ENCODE results near the gene UBE3B.
"Not testable (repeated sequence)": the region's sequence is repeated elsewhere in the genome, so short reads cannot be mapped to it uniquely, and the experiment has no call there.

UBE3B gene

GRCh38 chr12:109477185-109477962, at the start of gene UBE3B, which contains the start of gene KCTD10:
UBE3B (plus strand) TSS chr12:109477634; CDS start chr12:109483552, 5,918 bp downstream.
KCTD10 (minus strand) TSS chr12:109477300; CDS start chr12:109477262, 38 bp downstream.
- peak in 54 of 56 donors; percentile 43 to 94 (median 82) for DNase-seq

DNA sequence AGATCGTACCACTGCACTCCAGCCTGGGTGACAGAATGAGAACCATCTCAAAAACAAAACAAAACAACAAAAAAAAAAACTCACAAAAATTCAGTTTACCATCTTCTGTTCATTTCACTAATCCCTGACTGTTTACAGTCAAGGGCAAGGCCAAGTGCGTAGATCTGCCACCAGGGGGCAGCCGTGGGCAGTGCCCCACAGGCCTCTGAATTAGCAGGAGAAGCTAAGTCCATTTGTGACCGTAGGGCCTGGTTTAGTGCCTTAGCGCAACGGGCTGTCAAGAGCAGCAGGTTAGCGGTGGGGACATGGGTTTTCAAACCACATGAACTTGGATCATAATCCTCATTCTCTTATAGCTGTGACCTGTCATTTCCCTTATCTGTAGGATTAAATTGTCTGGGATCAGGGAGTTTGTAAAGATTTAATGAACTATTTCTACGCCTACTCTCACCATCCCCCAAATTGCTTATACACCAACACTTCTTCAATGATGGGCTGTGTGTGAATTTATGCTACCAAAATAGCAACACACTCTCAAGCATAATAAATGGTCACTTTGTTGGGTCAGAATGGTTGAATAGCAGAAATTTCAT, 49.3 kb upstream of the UBE3B start:
- peak in 51 of 56 donors; percentile 6 to 86 (median 52) for DNase-seq

GRCh38 chr12:109428804-109429203, 48.6 kb upstream of the UBE3B start:
- not testable (repeated sequence) for DNase-seq

- DNase-seq, result no peak
These were observed 47.2 kb upstream of the UBE3B start for GRCh38 chr12:109430244-109430643.

DNA sequence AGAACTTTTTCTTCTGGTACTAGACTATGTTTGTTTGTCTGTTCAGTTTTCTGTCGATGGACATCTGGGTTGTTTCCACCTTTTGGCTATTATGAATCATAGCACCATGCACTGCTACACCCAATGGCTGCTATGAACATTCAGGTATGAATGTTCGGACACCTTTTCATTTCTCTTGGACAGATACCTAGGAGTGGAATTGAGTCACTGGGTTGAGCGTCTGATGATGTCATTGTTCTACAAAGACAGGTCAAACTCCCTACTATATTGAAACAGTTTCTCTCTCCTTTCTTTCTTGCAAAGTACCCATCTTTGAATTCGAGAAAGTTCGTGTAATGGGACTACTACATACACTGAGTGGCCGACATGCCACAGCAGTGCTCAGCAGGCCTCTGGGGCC, 45.0 kb upstream of the UBE3B start:
- no peak for DNase-seq

- DNase-seq, result peak in 34 of 56 donors; percentile 1 to 74 (median 12)
These were observed 44.6 kb upstream of the UBE3B start for GRCh38 chr12:109432842-109433304.

DNA sequence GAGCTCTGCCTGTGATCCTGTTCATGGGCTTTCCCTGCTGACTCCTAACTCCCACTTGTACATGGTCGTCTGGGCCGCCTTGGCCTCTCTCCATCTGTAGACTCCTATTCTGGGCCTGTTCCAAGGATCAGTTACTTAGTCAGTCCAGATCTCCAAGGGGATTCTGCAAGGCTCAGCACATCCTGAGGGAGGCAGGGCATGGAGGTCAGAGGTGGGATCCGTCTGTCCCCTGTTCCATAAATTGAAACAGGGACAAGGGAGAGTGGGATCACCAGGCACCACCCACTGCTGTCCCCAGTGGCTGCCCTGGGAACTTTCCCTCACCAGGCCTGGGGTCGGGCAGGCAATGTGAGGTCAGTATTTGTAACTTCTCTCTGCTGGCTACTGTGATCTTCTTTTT, 43.8 kb upstream of the UBE3B start:
- DNase-seq, result no peak

DNA sequence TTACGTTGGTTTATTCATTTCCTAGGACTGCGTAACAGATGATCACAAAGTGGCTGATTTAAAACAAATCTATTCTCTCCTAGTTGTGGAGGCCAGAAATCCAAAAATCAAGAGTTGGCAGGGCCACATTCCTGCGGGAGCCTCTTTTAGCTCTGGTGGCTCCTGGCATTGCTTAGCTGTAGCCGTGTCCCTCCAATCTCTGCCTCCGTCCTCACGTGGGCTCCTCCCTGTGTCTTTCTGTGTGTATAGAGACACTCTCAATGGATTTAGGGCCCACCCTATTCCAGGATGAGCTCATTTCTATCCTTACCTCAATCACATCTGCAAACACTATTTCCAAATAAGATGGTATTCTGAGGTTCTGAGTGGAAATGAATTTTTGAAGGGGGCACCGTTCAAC, 42.9 kb upstream of the UBE3B start:
- no peak for DNase-seq

DNA sequence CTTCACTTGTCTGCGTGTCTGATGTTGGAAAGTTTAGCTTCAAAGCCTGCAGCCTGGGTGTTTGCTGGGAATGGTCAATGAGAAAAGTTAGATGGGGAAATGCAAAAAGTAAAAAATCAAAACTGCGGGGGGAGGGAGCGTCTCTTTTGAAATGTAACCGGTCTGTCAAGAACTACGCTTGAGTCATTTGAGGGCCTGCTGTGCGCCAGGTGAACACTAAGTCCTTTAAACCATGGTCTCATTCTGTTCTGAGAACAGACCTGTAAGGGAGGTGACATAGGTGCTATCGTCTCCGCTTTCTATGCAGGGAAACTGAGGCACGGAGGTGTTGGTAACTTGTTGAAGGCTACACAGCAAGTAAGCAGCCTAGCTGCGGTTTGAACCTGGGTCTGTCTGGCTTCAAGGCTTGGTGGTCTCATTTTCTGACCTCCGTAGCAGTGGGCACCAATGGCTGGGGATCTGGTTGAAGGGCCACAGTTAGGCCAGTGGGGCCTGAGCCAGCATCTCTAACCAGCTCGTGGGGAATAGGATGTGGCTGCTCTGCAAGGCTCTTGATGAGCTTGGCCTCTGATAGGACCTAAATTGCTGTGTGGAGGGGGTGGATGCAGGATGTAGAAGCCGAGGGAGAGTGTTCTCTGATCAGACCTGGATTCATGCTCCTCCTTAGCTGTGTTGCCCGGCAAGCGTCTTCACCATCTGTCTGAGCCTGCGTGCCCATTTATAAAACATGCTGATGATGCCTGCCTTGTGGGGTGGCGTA, 41.8 kb upstream of the UBE3B start:
- DNase-seq, result no peak

DNA sequence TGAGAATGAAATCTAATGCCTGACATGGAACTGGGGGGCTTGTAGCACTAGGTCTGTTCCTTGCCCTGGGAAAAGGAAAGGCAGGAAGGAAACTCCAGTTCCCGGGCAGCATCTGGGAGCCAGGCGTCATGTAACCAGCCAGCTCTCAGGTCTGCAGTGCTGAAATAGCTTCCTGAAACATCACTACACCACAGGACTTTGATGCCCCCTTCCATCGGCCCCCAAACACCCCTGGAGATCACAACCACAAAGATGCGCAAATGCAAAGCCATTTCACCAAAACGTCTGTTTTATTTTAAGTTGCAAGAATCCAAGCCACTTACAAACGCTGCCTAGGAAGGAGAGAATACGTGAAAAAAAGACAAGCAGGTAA, 41.3 kb upstream of the UBE3B start:
- DNase-seq, result no peak

- DNase-seq, result no peak
These were observed 38.3 kb upstream of the UBE3B start for GRCh38 chr12:109439181-109439580.

GRCh38 chr12:109439951-109440350, 37.5 kb upstream of the UBE3B start:
- not testable (repeated sequence) for DNase-seq

DNA sequence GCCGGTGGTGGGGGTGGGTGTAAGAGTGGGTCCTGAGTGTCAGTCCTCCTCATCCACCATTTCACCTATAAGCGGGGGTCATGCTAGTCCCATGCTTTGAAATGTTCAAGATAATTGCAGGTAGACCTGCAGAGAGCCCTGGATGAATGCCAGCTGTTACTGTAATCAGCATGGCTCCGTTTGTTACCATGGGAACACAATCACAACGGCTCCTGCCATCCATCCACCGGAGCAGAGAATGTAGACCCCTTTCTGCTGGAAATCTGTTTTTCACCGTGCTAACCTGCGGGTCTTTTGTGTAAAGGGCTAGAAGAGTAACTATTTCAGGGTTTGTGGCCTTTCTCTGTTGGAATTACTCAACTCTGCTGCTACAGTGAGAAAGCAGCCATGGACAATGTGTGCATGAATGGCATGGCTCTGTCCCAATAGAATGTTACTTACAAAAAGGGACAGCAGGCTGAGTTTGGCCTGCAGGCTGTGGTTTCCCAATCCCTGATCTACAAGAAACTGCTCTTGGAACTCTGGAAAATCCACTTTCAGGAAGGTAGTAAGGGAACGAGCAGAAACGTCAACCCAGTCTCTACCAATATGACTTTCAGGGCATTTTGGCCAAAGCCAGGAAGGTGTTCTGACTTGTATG, 36.5 kb upstream of the UBE3B start:
- peak in 2 of 56 donors; percentile 14 for DNase-seq

DNA sequence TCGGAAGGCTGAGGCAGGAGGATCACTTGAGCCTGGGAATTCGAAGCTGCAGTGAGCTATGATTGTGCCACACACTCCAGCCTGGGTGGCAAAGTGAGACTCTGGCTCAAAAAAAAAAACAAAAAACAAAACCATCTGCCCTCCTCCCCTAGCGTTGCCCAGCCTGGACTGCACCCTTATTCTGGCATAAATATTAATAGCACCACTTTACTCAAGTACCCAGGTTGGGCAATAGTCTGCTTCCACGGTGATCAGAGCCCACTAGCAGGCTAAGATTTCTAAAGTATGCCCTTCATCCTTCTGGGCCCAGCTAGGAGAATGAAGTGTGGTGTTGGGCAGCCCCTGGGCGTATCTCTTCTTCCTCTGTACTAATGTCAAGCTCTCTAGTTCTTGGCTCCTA, 33.6 kb upstream of the UBE3B start:
- no peak for DNase-seq

DNA sequence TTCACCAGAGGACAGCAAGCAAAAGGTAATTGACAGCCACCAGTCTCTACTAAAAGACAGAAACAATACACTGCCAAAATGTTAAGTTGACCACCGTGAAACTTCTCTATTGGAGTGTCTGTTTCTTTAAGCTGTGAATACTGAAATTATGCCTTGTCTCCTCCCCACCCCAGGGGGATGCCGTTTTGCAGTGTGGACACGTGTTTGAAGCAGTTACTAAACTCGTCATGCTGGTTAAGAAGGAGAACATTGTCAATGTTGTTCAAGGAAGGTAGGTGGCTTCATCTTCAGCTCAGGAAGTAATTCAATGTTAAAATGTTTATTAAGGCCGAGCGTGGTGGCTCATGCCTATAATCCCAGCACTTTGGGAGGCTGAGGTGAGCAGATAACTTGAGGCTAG, 33.2 kb upstream of the UBE3B start:
- DNase-seq, result no peak

GRCh38 chr12:109445191-109445609, 32.2 kb upstream of the UBE3B start:
- DNase-seq, result no peak

- DNase-seq, result no peak
These were observed 30.6 kb upstream of the UBE3B start for GRCh38 chr12:109446869-109447268.

- DNase-seq, result no peak
These were observed 30.0 kb upstream of the UBE3B start for GRCh38 chr12:109447482-109447881.

- DNase-seq, result no peak
These were observed 29.2 kb upstream of the UBE3B start for GRCh38 chr12:109448272-109448671.

- no peak for DNase-seq
These were observed 28.6 kb upstream of the UBE3B start for GRCh38 chr12:109448707-109449390.
